ENCODE data around the gene PSMA5.

PSMA5 gene

DNA sequence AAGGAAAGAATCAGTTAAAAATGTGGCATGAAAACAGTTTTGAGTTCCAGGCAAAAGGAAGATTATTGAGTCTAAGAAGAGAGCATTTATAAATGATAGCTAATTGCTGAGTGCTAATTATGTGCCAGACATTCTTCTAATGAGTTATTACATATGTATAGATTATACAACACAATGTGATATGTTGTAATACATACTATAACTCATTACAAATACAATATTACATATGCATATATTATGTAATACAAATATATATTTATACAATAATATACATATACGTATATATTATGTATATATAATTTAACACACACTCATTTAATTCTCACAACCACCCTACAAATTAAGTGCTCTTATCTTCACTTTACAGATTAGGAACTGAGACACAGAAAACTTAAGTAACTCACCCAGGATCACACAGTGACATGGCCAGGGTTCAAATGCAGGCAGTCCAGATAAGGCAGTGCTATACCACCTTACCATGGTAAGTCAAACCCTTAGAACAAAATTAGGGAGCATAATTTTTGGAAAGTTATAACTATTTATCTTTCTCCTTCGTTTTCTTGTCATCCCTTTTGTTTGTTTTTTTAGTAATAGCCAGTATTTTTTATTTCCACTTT, 32.5 kb downstream of the PSMA5 start:
- no peak overlapping the region for H3K4me3 ChIP-seq (ENCODE audit: low read depth, low read length)
- DNase-seq (ENCODE audit: low read depth), result no peak
- no peak for TF ChIP-seq CTCF (IDR thresholded peaks at IDR 0.05; ENCODE audit: low read depth, low read length, missing control alignments)
- in situ Hi-C loops (cut with HindIII; ENCODE audit: low sequenced_read_pairs), result no loop called here

GRCh38 chr1:109392788-109393616, 33.2 kb downstream of the PSMA5 start:
- DNase-seq (ENCODE audit: low read depth), result peak; percentile 34
- no peak for TF ChIP-seq CTCF (IDR thresholded peaks at IDR 0.05; ENCODE audit: low read depth, low read length, missing control alignments)
- H3K4me3 ChIP-seq (ENCODE audit: low read depth, low read length), result peak overlapping the region; percentile 12
- in situ Hi-C loops (cut with HindIII; ENCODE audit: low sequenced_read_pairs), result no loop called here

- DNase-seq (ENCODE audit: low read depth), result no peak
- TF ChIP-seq CTCF (IDR thresholded peaks at IDR 0.05; ENCODE audit: low read depth, low read length, missing control alignments), result no peak
- in situ Hi-C loops (cut with HindIII; ENCODE audit: low sequenced_read_pairs), result no loop called here
- peak overlapping the region; percentile 12 for H3K4me3 ChIP-seq (ENCODE audit: low read depth, low read length)
These were observed 34.0 kb downstream of the PSMA5 start for GRCh38 chr1:109392037-109392787.

DNA sequence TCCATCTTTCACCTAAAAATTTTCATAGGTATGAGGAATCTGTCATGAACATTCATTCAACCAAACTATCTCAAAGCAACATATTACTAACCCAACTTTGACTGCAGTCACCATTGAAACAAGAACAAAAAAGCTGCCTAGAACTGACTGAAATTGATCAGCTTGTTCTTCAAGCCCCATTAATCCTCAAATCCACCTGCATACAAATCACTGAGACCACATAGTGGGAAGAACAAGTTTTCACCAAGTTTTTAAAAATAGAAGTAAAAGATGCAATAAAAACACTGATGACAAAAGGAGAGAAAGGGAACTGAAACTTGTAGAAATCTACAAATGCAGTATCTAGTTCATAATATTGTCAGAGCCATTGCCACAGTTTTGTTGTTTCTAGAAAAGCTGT, 34.6 kb downstream of the PSMA5 start:
- no peak overlapping the region for H3K4me3 ChIP-seq (ENCODE audit: low read depth, low read length)
- no peak for TF ChIP-seq CTCF (IDR thresholded peaks at IDR 0.05; ENCODE audit: low read depth, low read length, missing control alignments)
- in situ Hi-C loops (cut with HindIII; ENCODE audit: low sequenced_read_pairs), result no loop called here
- no peak for DNase-seq (ENCODE audit: low read depth)

- no peak for TF ChIP-seq CTCF (IDR thresholded peaks at IDR 0.05; ENCODE audit: low read depth, low read length, missing control alignments)
- no peak for DNase-seq (ENCODE audit: low read depth)
- in situ Hi-C loops (cut with HindIII; ENCODE audit: low sequenced_read_pairs), result no loop called here
- H3K4me3 ChIP-seq (ENCODE audit: low read depth, low read length), result no peak overlapping the region
These were observed 35.1 kb downstream of the PSMA5 start for GRCh38 chr1:109391157-109391556.

GRCh38 chr1:109389638-109390341, 36.5 kb downstream of the PSMA5 start:
- TF ChIP-seq CTCF (IDR thresholded peaks at IDR 0.05; ENCODE audit: low read depth, low read length, missing control alignments), result no peak
- in situ Hi-C loops (cut with HindIII; ENCODE audit: low sequenced_read_pairs), result no loop called here
- H3K4me3 ChIP-seq (ENCODE audit: low read depth, low read length), result no peak overlapping the region
- DNase-seq (ENCODE audit: low read depth), result no peak

Data from astrocyte of the cerebellum (primary cell).